LNCaP clone FGC (cell line): ENCODE data around the gene LTA4H.

Experiments
- DNase-seq: peaks from one replicate; pipeline ENCODE4 v3.0.0-alpha.2; 2011; ENCODE audit warnings: low read depth
- H3K4me3 ChIP-seq: 2 replicates; pipeline ENCODE4 v1.5.1; 2011; ENCODE audit warnings: mild to moderate bottlenecking, low read depth, low read length, control low read depth
- CTCF ChIP-seq: IDR thresholded peaks from 2 replicates; pipeline ENCODE4 v1.5.1; 2012; ENCODE audit warnings: mild to moderate bottlenecking; ENCODE audit not compliant: control insufficient read depth, insufficient read depth; ENCODE audit errors: extremely low read depth

Gene LTA4H

GRCh38 chr12:96041181-96041580, 5.8 kb upstream of the LTA4H start:
- no peak overlapping the region for H3K4me3 ChIP-seq
- no peak for TF ChIP-seq CTCF
- no peak for DNase-seq

- TF ChIP-seq CTCF = no peak
- DNase-seq = no peak
Measured at GRCh38 chr12:96040305-96041133, 5.1 kb upstream of the LTA4H start.

GRCh38 chr12:96039516-96039915, 4.1 kb upstream of the LTA4H start:
- TF ChIP-seq CTCF = no peak
- H3K4me3 ChIP-seq = no peak overlapping the region
- DNase-seq = no peak

More at GRCh38 chr12:96040305-96041133, 5.1 kb upstream of the LTA4H start:
- H3K4me3 ChIP-seq = no peak overlapping the region

- TF ChIP-seq CTCF = no peak
- DNase-seq = no peak
- no peak overlapping the region for H3K4me3 ChIP-seq
Measured at GRCh38 chr12:96036765-96037455, 1.5 kb upstream of the LTA4H start.

- no peak for DNase-seq
- no peak for TF ChIP-seq CTCF
- peak overlapping the region; percentile 78 for H3K4me3 ChIP-seq
Measured at GRCh38 chr12:96034621-96035282, 635 bp downstream of the LTA4H start.

- DNase-seq = no peak
- TF ChIP-seq CTCF = no peak
- peak overlapping the region; percentile 78 for H3K4me3 ChIP-seq
Measured at GRCh38 chr12:96033549-96034389, 1.6 kb downstream of the LTA4H start.
